Keratinocyte (primary cell): ENCODE results near the gene SPECC1. TPM values are rescaled to one million over a fixed set of nuclear protein-coding genes. Genes with fewer than 3 reads are reported as not detected.

Experiments used
- DNase-seq: peaks from one replicate; pipeline ENCODE4 v3.0.0-alpha.2; 2011; ENCODE audit warnings: low read depth, missing footprints, low spot score
- FAIRE-seq: peaks from 2 replicates; lab custom pipeline; 2011; peaks lifted over from hg19 to GRCh38; lab: Jason Lieb, UNC
- H2AFZ ChIP-seq: 2 replicates; pipeline ENCODE4 v1.6.0; 2012; ENCODE audit warnings: low read length, control low read depth, inconsistent platforms; ENCODE audit not compliant: control insufficient read depth
- H3K27ac ChIP-seq: 2 replicates; pipeline ENCODE4 v1.5.1; 2011; ENCODE audit warnings: low read length; ENCODE audit not compliant: control insufficient read depth, insufficient read depth
- H3K27me3 ChIP-seq: 3 replicates; pipeline ENCODE4 v1.6.0; 2011; ENCODE audit warnings: low read length; ENCODE audit not compliant: control insufficient read depth, insufficient read depth; ENCODE audit errors: extremely low read depth
- H3K36me3 ChIP-seq, 2 experiments: 2 replicates in 1 of 2; 3 replicates in 1 of 2; pipeline ENCODE4 v1.5.1; 2011; ENCODE audit warnings: low read length in 2 of 2, mild to moderate bottlenecking in 1 of 2; ENCODE audit not compliant: control insufficient read depth in 2 of 2, insufficient read depth in 2 of 2; ENCODE audit errors: extremely low read depth in 1 of 2
- H3K4me1 ChIP-seq: 3 replicates; pipeline ENCODE4 v1.5.1; 2011; ENCODE audit warnings: low read length; ENCODE audit not compliant: control insufficient read depth, insufficient read depth; ENCODE audit errors: extremely low read depth
- H3K4me2 ChIP-seq: 3 replicates; pipeline ENCODE4 v1.6.0; 2011; ENCODE audit warnings: low read depth, low read length; ENCODE audit not compliant: control insufficient read depth, insufficient read depth; ENCODE audit errors: extremely low read depth
- H3K4me3 ChIP-seq, 3 experiments: fragments of 200-600 bp in 1 of 3; sonication (generic) in 1 of 3; 2 replicates in 2 of 3; 3 replicates in 1 of 3; pipeline ENCODE4 v1.5.1; 2011 to 2016; ENCODE audit warnings: low read length in 3 of 3, mild to moderate bottlenecking in 3 of 3, control low read depth in 2 of 3, inconsistent platforms in 1 of 3, low read depth in 1 of 3, mixed read lengths in 1 of 3, mixed run types in 1 of 3, moderate library complexity in 1 of 3; ENCODE audit not compliant: control insufficient read depth in 2 of 3, insufficient read depth in 2 of 3; ENCODE audit errors: extremely low read depth in 1 of 3
- H3K79me2 ChIP-seq: 2 replicates; pipeline ENCODE4 v1.6.0; 2012; ENCODE audit warnings: low read length; ENCODE audit not compliant: control insufficient read depth, insufficient read depth
- H3K9ac ChIP-seq: 3 replicates; pipeline ENCODE4 v1.6.0; 2011; ENCODE audit warnings: low read length; ENCODE audit not compliant: control insufficient read depth, insufficient read depth; ENCODE audit errors: extremely low read depth
- H3K9me1 ChIP-seq: 3 replicates; pipeline ENCODE4 v1.6.0; 2011; ENCODE audit warnings: low read length; ENCODE audit not compliant: control insufficient read depth, insufficient read depth; ENCODE audit errors: extremely low read depth
- H3K9me3 ChIP-seq: 2 replicates; pipeline ENCODE4 v1.5.1; 2012; ENCODE audit warnings: low read depth, low read length; ENCODE audit not compliant: control insufficient read depth
- H4K20me1 ChIP-seq: 3 replicates; pipeline ENCODE4 v1.6.0; 2011; ENCODE audit warnings: low read length; ENCODE audit not compliant: control insufficient read depth, insufficient read depth; ENCODE audit errors: extremely low read depth
- CTCF ChIP-seq, 3 experiments: IDR thresholded peaks in 1 of 3; conservative IDR thresholded peaks in 1 of 3; optimal IDR thresholded peaks in 1 of 3; 2 replicates in 2 of 3; 3 replicates in 1 of 3; pipeline versions ENCODE3 to v1.5.1; 2011; ENCODE audit warnings: low read length in 3 of 3, mild to moderate bottlenecking in 3 of 3, moderate library complexity in 2 of 3, control low read depth in 1 of 3, inconsistent platforms in 1 of 3; ENCODE audit not compliant: insufficient read depth in 2 of 3; ENCODE audit errors: extremely low read depth in 1 of 3
- EZH2 ChIP-seq: IDR thresholded peaks from one replicate; pipeline ENCODE4 v1.6.1; 2012; ENCODE audit warnings: inconsistent platforms, mild to moderate bottlenecking, low read length, moderate library complexity
- dilution Hi-C: fragments of 300-500 bp; cut with MboI; formaldehyde crosslinking; loops from one replicate; pipeline ENCODE4 v1.7.0; 2020; ENCODE audit warnings: low sequenced_read_pairs; ENCODE audit not compliant: extremely low pct_ligation_motif_present
- polyA plus RNA-seq, 5 experiments: library from polyadenylated mRNA; depleted of rRNA in 3 of 5; stranded (reverse) in 3 of 5; stranded (forward) in 1 of 5; unstranded in 1 of 5; fragments of >200 nt; gene quantifications; 1 replicate in 1 of 5; 2 replicates in 3 of 5; 3 replicates in 1 of 5; pipeline versions ENCODE4 v1.2.1 to v1.2.3, GENCODE V29; 2011 to 2012; ENCODE audit warnings: missing spikeins in 2 of 5, low read depth in 1 of 5, low replicate concordance in 1 of 5

The SPECC1 gene
- polyA plus RNA-seq, 1 donor (not counting 4 experiments of a cell fraction or from before 2014, with no cell fraction given) = 20.9 TPM

- DNase-seq = no peak
- no peaks in the 10 kb centered on the region for H3K36me3 ChIP-seq
- TF ChIP-seq CTCF (optimal IDR thresholded peaks at IDR 0.05 in 1 of 3, IDR thresholded peaks at IDR 0.05 in 1 of 3, conservative IDR thresholded peaks at IDR 0.05 in 1 of 3; ENCODE audit: extremely low read depth in 1 of 3, insufficient read depth in 2 of 3, low read length in 3 of 3) (no peak), EZH2 (no peak)
- FAIRE-seq = no peak
- H3K9me1 ChIP-seq = no peaks in the 10 kb centered on the region
- H3K27me3 ChIP-seq = no peaks in the 10 kb centered on the region
- no peaks in the 10 kb centered on the region for H3K9me3 ChIP-seq
- H3K4me3 ChIP-seq = no peak overlapping the region
- no peak overlapping the region for H3K27ac ChIP-seq
- H3K4me2 ChIP-seq = no peak overlapping the region
- dilution Hi-C loops = no loop called here
- H3K79me2 ChIP-seq = no peaks in the 10 kb centered on the region
- H3K9ac ChIP-seq = no peak overlapping the region
- no peaks in the 10 kb centered on the region for H3K4me1 ChIP-seq
- no peaks in the 10 kb centered on the region for H4K20me1 ChIP-seq
- no peak overlapping the region for H2AFZ ChIP-seq
Measured at GRCh38 chr17:20089756-20090547, 80.8 kb downstream of the SPECC1 start.

- FAIRE-seq = no peak
- Histone ChIP-seq H3K9ac (no peak overlapping the region), H2AFZ (no peak overlapping the region), H4K20me1 (no peaks in the 10 kb centered on the region), H3K4me3 (no peak overlapping the region), H3K4me1 (no peaks in the 10 kb centered on the region), H3K79me2 (no peaks in the 10 kb centered on the region), H3K9me1 (no peaks in the 10 kb centered on the region), H3K27ac (no peak overlapping the region), H3K36me3 (no peaks in the 10 kb centered on the region), H3K4me2 (no peak overlapping the region), H3K9me3 (no peaks in the 10 kb centered on the region), H3K27me3 (peaks cover 5% of the 10 kb centered on the region)
- dilution Hi-C loops = no loop called here
- DNase-seq = no peak
- TF ChIP-seq CTCF (optimal IDR thresholded peaks at IDR 0.05 in 1 of 3, IDR thresholded peaks at IDR 0.05 in 1 of 3, conservative IDR thresholded peaks at IDR 0.05 in 1 of 3; ENCODE audit: extremely low read depth in 1 of 3, insufficient read depth in 2 of 3, low read length in 3 of 3) = no peak
- TF ChIP-seq EZH2 = no peak
Measured at GRCh38 chr17:20091174-20092029, 82.2 kb downstream of the SPECC1 start.
